HG03108 (cell line): ENCODE results near the gene MTA3.
A peak's percentile ranks its signal among the peaks of the same experiment; 100 is the strongest.
"Not testable (repeated sequence)": the region's sequence is repeated elsewhere in the genome, so short reads cannot be mapped to it uniquely, and the experiment has no call there.

Experiments used
- ATAC-seq: cut with Tn5 transposase; IDR thresholded peaks from one replicate; pipeline ENCODE4 v1.9.1; 2021; ENCODE audit warnings: moderate library complexity; ENCODE audit not compliant: unreplicated experiment

MTA3 gene

GRCh38 chr2:42568401-42569115 is at the start of gene MTA3:
MTA3 (plus strand) TSS chr2:42568632; CDS start chr2:42568746, 114 bp downstream.
- ATAC-seq: peak; percentile 18

- ATAC-seq: no peak
Observed at GRCh38 chr2:42519624-42520023, 48.8 kb upstream of the MTA3 start.

DNA sequence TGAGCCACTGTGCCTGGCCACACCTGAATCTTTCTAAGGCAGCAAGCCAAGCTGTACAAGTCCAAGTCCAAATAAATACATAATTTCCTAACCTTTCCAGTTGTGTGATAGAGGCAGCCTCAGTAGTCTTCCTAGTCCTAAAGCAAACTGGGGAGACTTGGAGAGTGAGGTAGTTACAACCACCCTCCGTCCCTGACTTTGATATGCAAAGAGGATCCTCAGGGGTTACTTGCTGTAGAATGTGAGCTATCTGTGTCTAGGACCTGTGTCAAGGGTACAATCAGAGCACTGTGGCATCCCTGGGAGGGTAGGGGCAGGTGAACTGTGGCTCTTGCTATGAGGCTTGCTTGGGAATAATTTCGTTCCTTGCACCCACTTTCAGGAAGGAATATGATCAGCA is 46.4 kb upstream of the MTA3 start:
- ATAC-seq: no peak

GRCh38 chr2:42523341-42523740 is 45.1 kb upstream of the MTA3 start:
- ATAC-seq: no peak

GRCh38 chr2:42532397-42532796 is 36.0 kb upstream of the MTA3 start:
- ATAC-seq: no peak

GRCh38 chr2:42537493-42537892 is 30.9 kb upstream of the MTA3 start:
- ATAC-seq: no peak

GRCh38 chr2:42542871-42543270 is 25.6 kb upstream of the MTA3 start:
- no peak for ATAC-seq

GRCh38 chr2:42545023-42545721 is 23.3 kb upstream of the MTA3 start:
- ATAC-seq: no peak

DNA sequence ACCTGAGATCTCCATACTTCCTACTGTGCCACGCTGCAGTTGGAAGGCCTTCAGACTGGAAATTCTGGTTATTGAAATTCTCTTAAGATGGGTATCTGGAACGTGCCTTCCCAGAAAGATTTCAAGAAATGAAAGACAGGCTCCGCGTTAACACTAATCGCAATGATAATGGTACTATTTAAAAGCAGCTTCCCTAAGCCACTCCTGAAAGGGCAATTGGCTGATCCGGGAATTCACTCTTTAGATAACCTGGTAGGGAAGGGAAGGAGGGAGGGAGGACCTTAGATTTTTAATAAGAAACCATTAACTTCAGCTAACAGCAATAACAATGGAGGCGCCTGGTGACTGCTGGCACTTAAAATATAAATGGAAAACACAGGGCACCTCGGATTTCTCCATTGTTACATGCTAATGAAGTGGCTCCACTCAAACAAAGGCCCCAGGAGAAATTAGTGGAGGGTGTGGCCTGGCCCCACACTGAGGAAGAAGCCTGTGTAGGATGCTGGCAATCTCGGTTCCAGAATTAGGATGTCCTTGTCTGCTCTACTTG is 22.5 kb upstream of the MTA3 start:
- no peak for ATAC-seq

DNA sequence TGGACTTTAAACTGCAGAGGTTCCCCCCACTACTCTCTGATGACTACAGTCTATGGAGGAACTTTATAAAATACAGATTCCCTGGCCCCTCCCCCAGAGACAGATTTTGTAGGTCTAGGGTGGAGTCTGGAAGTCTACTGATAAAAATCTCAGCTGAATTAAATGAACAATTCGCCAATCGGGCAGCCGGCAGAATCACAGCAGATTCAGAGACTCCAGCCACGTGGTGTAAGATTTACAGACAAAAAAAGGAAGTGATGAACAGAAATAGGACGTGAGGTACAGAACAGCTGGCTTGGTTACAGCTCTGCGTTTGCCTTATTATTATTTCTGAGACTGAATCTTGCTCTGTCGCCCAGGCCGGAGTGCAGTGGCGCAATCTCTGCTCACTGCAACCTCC is 21.4 kb upstream of the MTA3 start:
- ATAC-seq: no peak

DNA sequence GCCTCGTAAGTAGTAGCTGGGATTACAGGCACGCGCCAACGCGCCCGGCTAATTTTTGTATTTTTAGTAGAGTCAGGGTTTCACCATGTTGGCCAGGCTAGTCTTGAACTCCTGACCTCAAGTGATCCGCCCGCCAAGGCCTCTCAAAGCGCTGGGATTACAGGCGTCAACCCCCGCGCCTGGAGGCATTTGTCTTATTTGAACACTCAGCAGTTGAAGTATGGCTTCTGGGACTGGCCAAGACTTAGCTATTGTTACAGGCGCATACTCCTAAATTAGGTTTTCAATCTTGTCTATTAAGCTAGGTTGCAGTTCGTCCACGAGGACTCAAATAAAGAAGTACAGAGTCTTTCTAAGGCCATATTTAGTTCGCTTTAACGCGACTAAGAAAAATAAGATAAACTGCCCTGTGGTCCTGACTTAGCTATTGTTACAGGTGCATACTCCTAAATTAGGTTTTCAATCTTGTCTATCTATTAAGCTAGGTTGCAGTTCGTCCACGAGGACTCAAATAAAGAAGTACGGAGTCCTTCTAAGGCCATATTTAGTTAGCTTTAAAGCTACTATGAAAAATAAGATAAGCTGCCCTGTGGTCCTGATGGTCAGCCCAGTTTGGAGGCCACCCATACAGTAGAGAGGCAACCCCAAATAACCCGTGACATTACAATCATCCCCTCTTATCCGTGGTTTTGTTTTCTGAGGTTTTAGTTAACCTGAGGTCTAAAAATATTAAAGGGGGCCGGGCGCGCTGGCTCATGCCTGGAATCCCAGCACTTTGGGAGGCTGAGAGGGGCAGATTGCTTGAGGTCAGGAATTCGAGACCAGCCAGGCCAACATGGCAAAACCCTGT is 20.8 kb upstream of the MTA3 start:
- ATAC-seq: no peak

DNA sequence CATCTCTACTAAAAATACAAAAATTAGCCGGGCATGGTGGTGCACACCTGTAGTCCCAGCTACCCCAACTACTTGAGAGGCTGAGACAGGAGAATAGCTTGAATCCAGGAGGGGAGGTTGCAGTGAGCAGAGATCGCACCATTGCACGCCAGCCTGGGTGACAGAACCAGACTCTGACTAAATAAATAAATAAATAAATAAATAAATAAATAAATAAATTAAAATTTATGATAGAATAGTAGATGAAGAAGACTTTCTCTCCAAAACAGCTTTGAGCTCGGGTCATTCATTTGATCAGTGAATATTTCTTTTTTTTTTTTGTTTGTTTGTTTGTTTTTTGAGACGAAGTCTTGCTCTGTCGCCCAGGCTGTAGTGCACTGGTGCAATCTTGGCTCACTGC is 17.6 kb upstream of the MTA3 start:
- no peak for ATAC-seq

DNA sequence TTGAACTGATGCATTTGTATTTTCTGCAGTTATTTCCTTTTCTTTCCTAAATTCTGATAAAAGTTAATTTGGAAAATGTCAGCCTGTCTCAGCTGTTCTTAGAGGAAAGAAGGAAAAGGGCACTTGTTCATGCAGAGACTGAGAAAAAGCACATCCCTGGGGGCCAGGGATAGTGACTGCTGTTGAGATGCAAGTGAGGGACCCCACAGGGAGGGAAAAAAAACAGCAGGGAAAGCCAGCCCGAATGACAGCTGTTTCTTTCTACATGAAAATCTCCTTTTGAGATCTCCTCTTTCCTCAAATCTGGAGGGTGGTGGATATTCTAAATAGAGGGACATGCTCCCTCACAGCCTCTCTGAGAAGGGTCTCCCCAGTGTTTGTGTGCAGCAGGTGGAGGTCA is 14.0 kb upstream of the MTA3 start:
- no peak for ATAC-seq

- no peak for ATAC-seq
Observed at GRCh38 chr2:42556315-42556890, 12.0 kb upstream of the MTA3 start.

DNA sequence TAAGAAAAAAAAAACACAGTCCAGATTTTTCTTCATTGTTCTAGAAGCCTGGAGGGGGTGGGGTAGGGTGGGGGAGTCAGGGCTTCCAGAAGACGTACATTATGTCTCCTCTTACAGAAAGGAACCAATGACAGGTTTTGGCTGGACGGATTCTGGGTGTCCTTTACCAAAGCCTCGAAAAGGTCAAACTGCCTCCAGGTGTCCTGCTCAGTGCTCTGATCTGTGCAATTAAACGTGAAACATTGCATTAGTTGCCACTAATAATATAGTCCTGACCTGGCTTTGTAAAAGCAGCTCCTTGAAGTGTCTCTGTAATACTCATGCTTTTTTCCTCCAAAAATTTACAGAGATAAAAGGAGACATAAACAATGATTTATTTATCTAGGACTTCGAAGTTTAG is 11.1 kb upstream of the MTA3 start:
- ATAC-seq: no peak

DNA sequence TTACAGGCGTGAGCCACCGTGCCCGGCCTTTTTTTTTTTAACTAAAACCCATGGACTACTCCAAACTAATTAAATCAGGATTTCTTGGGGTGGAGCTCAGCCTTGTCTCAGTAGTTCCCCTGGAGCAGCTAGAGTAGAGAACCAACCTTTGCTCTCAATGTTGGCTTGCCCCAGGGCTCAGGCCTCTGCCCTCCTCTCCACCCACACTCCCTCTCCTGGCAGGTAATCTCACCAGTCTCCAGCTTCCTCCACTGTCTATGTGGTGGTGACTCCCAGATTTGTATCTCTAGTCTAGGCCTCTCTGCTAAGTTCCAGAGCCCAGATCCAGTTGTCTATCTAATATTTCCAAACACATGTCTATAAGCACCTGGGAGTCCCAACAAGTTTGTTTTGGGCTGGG is 9.6 kb upstream of the MTA3 start:
- no peak for ATAC-seq

DNA sequence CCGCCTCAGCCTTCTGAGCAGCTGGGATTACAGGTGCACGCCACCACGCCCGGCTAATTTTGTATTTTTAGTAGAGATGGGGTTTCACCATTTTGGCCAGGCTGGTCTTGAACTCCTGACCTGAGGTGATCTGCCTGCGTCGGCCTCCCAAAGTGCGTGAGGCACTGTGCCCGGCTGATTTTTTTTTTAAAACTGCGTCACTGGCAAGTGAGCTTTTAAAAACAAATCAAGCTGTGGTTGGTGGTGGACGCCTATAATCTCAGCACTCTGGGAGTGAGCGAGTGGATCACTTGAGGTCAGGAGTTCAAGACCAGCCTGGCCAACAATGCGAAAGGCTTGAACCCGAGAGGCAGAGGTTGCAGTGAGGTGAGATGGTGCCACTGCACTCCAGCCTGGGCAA is 8.3 kb upstream of the MTA3 start:
- not testable (repeated sequence) for ATAC-seq

- ATAC-seq: no peak
Observed at GRCh38 chr2:42560899-42561298, 7.5 kb upstream of the MTA3 start.

GRCh38 chr2:42562474-42563144 is 5.8 kb upstream of the MTA3 start:
- ATAC-seq: no peak

DNA sequence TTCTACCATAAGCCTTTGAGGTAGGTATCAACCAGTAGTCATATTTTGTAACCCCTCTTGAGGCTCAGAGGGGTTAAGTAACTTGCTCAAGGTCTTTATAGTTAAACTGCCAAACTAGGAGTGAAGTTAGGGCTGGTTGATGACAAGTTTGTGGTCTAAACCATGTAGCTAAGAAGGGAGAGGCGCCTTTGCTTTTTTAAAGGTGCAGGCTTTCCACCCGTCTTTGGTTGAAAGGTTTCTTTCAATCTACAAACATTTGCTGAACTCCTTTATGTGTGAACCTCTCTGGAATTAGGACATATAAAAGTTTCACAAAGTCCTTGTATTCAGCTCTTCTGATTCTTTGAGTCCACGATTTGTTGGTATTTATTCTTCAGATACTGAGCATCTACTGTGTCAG is 2.4 kb upstream of the MTA3 start:
- no peak for ATAC-seq
